Activated naive CD4-positive, alpha-beta T cell treated with anti-CD3 and anti-CD28 coated beads, Interleukin-2, amount 50 U/mL, for 16 hours (primary cell): Measurements from ENCODE around the gene MYO5B.

Source experiments
- DNase-seq: peaks from one replicate; pipeline ENCODE4 v3.0.0-alpha.2; 2020

MYO5B gene

GRCh38 chr18:50143886-50144285, 51.1 kb downstream of the MYO5B start:
- DNase-seq = no peak

DNA sequence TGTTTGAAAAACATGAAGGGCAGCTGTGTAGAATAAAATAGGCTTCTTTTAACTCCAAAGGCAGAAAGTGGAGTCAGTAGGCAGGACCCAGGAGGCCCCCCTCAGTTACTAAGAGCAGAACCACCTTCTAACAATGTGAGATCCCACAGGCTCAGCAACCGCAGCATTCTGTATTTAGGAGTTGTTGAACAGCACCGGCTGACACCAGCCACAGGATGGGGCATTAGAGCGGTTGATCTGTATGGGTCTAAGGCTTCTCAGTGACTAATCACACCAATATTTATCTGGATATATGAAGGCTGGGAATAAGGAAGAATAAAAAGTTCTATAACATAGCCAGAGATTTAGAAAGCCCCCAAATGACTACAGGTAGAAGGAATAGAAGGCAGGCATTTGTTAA, 51.7 kb downstream of the MYO5B start:
- no peak for DNase-seq

- no peak for DNase-seq
These were observed 52.4 kb downstream of the MYO5B start for GRCh38 chr18:50142441-50143120.

DNA sequence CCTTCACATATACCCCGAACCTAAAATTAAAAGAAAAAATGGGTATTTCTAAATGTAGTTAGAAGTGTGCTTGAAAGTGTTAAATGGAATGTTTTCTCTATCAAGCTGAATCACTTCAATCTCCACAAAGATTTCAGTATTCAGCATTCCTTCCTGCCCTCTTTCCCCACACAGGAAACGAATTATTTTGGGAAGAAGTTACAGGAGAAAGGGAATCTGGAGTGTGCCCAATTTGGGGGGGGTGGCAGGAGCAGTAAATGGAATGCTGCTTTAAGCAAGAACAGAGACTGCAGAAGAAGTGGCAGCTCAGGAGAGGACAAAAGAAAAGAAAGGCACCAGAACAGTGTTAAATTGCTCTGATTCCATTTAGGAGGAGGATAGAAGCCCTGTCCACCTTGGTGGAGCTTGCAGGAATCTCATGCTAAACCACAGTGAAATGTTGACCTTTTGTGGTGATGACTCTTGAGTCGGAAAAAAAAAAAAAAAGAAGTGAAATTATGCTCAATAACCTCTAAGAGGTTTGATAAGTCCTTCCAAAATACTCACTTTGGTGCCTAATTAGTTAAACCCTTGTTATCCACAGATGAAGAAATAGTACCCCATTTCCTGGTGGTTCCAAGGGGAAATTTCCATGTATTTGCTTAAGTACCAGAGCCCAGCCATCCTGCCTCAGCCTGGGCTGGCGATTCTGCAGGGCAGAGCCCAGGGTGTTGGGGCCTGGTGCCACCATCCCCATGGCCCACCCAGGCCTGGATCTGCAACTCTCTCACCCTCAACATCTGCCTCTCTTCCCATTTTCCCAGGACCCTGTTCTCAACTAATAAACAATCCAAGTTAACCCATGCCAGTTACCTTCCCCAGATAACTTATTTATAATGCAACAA, 56.5 kb downstream of the MYO5B start:
- DNase-seq = no peak

GRCh38 chr18:50135903-50136302, 59.0 kb downstream of the MYO5B start:
- DNase-seq = no peak

DNA sequence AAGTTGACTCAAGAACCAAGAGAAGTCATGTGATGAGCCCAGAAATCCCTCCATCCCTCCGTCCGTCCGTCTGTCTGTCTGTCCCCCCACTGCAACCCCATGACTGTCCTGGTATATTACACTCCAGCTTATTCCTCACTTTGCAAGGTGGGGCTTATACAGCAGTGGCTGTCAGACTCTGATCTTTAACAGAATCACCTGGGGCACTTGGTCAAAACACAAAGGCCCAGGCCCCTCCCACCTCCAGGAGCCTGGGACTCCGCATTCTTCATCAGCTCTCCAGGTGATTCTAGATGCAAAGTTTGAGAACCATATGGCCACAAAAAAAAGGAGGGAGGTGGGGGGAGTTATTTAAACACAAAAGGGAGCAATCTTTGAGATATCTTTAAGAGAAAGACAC, 61.4 kb downstream of the MYO5B start:
- no peak for DNase-seq

GRCh38 chr18:50131591-50131990, 63.4 kb downstream of the MYO5B start:
- no peak for DNase-seq

GRCh38 chr18:50128506-50129271, 66.3 kb downstream of the MYO5B start:
- DNase-seq = no peak

GRCh38 chr18:50127516-50128210, 67.3 kb downstream of the MYO5B start:
- DNase-seq = no peak

DNA sequence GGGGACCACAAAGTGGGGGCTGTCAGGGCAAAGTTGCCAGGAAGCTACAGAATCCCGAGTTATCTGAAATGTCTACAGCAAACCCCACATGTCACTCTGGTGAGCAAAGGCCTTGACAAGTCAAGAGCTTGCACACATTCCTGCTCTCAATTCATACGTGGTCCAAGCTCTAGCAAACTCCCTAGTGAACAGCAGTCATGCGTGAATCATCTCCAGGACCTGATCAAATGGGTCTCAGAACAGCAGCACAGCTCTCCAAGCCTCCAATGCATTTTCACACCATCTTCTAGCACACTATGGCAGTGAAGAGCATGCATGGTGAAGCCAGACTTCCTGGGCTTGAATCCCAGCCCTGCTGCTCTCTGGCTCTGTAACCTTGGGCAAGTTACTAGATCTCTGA, 68.5 kb downstream of the MYO5B start:
- no peak for DNase-seq

- DNase-seq = no peak
These were observed 69.5 kb downstream of the MYO5B start for GRCh38 chr18:50125456-50125855.

- no peak for DNase-seq
These were observed 75.7 kb downstream of the MYO5B start for GRCh38 chr18:50119296-50119695.

- no peak for DNase-seq
These were observed 77.1 kb downstream of the MYO5B start for GRCh38 chr18:50117863-50118262.

GRCh38 chr18:50115095-50115494, 79.9 kb downstream of the MYO5B start:
- DNase-seq = no peak

GRCh38 chr18:50114448-50114847, 80.5 kb downstream of the MYO5B start:
- DNase-seq = no peak

DNA sequence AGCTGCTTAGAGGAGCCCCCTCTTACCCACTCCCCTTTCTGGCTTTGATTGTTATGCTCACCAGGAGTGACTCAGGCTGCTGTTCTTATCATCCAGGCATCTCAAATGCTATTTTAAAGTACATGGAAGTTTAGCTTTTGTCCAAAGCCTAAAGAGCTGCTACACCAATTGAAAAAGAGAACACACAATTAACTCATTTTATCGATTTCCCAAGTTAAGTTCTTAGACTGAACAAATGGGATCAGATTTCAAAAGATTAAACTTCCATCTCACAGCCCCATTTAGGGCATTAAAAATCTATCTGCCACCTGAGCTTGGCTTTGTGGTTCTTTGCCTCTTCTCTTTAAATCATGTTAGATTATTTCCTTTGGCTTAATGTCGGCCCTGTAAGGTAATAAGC, 81.2 kb downstream of the MYO5B start:
- no peak for DNase-seq

DNA sequence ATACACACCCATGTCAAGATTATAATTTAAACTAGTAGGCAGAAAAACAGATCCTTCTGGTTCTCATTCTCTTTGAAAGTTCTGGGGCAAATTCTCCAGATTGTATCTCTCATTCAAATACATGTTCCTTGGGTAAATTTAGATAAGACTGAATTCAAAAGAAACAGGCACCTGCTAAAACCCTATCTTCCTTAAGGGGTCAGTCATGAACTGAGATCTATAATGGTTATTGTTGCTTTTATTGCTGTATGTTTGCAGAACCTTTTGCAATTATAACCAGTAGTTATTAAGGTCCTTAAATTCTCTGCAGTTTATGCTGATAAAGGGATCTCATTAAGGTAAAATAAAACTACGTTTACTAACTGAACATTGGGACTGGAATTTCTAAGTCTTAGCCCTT, 83.5 kb downstream of the MYO5B start:
- no peak for DNase-seq

GRCh38 chr18:50107468-50107977, 87.4 kb downstream of the MYO5B start:
- DNase-seq = no peak

- no peak for DNase-seq
These were observed 89.9 kb downstream of the MYO5B start for GRCh38 chr18:50105027-50105426.

DNA sequence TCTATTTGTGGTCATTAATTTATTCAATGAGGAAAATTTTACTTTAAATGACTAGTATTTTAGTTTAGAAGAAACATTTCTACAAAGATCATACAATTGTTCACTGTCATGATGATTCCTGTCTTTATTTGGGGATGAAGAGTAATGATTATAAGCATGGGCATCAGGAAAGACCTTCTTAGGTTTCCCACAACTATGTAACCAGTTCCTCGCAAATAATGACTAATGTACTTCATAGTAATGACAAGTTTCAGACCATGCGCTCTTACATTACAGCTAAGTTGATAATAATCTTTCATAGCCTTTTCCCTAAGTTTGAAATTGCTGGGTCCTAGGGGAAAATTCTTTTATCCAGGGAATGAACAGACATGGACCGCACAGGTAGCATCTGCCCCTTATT, 90.5 kb downstream of the MYO5B start:
- DNase-seq = no peak

- DNase-seq = no peak
These were observed 95.1 kb downstream of the MYO5B start for GRCh38 chr18:50099725-50100407.

- DNase-seq = no peak
These were observed 97.2 kb downstream of the MYO5B start for GRCh38 chr18:50097702-50098101.
